Lung microvascular endothelial cell (primary cell): ENCODE data around the gene SRCAP. TPM values are rescaled to one million over a fixed set of nuclear protein-coding genes. Genes with fewer than 3 reads are reported as not detected.

Experiments used
- DNase-seq, 2 donors: peaks; one replicate each; pipeline versions ENCODE4 v3.0.0 to v3.0.0-alpha.2; 2010; ENCODE audit warnings: low read depth in 2 of 2
- total RNA-seq: library from RNA; depleted of rRNA; stranded (reverse); fragments of >200 nt; gene quantifications from 2 replicates; pipeline ENCODE4 v1.2.1, GENCODE V29; 2014

The SRCAP gene
- total RNA-seq, 1 donor from 2014 or later = 24.8 TPM

DNA sequence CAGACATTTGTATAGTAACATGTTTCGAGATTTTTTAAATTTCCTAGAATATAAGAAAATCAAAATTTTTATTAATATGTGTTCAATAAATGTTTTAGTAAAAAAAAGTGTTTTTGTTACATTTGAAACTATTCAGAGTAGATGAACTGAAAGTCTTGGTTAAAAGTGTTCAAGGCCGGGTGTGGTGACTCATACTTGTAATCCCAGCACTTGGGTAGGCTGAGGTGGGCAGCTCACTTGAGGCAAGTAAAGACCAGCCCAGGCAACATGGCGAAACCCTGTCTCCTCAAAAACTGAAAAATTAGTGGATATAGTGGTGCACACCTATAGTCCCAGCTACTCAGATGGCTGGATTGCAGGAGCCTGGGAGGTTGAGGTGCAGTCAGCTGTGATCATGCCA lies 32.4 kb downstream of the SRCAP start:
- DNase-seq = no peak

DNA sequence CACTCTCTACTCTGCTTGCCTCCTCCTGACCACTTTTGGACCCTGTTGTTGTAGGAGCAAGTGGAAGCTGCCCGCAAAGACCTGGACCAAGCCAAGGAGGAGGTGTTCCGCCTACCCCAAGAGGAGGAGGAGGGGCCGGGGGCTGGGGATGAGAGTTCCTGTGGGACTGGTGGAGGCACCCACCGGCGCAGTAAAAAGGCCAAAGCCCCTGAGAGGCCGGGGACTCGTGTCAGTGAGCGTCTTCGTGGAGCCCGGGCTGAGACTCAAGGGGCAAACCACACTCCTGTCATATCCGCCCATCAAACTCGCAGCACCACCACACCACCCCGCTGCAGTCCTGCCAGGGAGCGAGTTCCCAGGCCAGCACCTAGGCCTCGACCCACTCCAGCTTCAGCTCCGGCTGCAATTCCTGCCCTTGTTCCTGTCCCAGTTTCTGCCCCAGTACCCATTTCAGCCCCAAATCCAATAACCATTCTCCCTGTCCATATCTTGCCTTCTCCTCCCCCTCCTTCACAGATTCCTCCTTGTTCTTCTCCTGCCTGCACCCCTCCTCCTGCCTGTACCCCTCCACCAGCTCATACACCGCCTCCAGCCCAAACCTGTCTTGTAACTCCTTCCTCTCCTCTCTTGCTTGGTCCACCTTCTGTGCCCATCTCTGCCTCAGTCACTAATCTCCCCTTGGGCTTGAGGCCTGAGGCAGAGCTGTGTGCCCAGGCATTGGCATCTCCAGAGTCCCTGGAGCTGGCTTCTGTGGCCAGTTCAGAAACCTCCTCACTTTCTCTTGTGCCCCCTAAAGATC lies 38.2 kb downstream of the SRCAP start:
- no peak for DNase-seq

DNA sequence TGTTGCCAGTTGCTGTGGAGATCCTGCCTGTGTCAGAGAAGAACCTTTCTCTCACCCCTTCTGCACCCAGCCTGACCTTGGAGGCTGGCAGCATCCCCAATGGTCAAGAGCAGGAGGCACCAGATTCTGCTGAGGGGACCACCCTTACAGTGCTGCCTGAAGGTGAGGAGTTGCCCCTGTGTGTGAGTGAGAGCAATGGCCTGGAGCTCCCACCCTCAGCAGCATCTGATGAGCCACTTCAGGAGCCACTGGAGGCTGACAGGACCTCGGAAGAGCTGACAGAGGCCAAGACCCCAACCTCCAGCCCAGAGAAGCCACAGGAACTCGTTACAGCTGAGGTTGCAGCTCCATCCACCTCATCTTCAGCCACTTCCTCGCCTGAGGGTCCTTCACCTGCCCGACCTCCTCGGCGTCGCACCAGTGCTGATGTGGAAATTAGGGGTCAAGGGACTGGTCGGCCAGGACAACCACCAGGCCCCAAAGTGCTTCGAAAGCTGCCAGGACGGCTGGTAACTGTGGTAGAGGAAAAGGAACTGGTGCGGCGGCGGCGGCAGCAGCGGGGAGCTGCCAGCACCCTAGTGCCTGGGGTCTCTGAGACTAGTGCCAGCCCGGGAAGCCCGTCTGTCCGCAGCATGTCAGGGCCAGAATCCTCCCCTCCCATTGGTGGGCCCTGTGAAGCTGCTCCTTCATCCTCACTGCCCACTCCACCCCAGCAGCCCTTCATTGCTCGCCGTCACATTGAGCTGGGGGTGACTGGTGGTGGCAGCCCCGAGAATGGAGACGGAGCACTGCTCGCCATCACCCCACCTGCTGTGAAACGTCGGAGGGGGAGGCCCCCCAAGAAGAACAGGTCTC lies 39.0 kb downstream of the SRCAP start:
- no peak for DNase-seq

DNA sequence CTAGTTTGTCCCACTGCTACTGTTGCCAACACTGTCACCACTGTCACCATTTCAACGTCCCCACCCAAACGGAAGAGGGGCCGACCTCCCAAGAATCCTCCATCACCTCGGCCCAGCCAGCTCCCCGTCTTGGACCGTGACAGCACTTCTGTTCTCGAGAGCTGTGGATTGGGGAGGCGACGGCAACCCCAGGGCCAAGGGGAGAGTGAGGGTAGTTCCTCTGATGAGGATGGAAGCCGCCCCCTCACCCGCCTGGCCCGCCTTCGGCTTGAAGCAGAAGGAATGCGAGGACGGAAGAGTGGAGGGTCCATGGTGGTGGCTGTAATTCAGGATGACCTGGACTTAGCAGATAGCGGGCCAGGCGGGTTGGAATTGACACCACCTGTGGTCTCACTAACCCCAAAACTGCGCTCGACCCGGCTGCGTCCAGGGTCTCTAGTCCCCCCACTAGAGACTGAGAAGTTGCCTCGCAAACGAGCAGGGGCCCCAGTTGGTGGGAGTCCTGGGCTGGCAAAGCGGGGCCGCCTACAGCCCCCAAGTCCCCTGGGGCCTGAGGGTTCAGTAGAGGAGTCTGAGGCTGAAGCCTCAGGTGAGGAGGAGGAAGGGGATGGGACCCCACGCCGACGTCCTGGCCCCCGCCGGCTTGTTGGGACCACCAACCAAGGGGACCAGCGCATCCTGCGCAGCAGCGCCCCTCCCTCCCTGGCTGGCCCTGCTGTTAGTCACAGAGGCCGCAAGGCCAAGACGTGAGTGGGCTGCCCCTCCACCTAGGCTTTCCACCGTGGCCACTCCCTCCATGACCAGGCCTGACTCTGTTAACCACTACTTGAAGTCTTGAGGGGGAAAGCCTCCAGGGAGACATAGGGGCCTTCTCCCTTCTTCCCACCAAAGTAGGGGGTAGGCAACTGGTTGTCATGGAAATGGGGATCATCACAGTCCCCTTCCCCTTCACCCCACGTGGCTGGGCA lies 40.3 kb downstream of the SRCAP start:
- no peak for DNase-seq

DNA sequence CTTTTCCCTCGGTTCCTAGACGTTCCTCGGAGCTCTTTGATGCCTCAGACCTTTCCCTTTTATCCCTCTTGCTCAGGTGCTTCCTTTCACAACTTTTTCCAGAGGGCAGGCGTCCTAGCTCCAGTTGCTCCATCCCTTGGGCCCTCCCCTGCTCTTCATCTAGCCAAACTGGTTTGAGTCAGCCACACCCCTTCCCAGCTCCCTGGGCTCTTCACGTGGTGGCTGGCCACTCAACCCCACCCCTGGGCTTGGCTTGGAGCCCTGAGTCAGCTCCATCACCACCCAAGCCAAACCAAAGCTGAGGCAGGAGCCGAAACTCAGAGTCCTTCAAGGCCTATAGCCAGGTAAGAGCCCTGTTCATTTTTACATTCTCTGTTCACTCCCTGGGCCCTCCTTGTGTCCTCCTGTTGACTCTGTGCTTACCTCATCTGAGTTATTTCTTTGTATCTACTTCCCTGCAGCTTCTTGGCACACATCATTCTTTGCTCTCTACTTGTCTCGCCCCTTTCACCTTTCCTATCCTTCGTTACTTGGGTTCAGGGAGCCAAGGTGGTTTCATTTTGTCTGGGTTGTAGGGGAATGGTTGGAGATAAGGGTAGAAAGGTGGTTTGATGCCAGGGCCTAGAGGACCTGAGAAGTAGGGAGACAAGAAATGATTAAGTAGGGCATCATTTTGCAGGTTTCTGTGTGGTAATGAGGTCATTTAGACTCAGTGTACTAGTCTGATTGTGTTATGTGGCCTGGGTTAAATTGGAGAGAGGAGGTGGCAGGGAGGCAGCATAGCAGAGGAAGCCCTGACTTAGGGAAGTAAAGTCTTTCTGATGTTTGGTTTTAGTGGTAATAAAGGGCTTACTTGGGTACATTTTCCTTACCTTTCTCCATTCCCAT lies 41.6 kb downstream of the SRCAP start:
- DNase-seq = peak in 1 of 2 donors; percentile 60

DNA sequence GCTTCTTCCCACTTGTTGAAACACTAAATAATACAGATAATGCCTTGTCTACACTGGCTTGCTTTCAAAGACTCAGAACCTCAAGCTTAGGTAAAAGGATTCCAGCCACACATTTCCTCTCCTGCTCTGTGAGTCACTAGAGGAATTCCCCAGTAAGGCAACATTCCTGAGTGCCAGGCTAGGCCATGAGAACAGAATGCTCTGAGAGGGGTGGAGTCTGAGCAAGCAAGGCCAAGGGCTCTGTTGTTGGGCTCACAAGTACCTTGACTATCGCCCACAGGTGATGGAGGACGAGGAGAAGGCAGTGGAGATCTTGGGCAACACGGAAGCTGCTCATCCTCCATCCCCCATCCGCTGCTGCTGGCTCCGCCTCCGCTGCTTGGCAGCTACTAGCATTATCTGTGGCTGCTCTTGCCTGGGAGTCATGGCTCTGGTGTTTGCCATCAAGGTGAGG lies 42.5 kb downstream of the SRCAP start:
- DNase-seq = peak; percentile 58 to 93

DNA sequence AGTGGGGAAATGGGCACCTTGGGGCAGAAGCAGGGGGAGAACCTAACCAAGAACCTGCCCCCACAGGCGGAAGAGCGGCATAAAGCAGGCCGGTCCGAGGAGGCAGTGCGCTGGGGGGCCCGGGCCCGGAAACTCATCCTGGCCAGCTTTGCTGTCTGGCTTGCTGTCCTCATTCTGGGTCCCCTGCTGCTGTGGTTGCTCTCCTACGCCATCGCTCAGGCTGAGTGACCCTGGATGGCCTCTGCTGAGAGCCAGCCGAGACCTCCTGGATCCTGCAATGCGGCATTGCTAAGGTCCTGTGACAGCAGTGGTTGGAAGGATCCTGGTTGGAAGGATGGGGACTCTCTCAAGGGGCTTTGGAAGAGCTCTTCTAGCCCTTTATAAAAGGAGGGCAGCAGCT lies 44.7 kb downstream of the SRCAP start:
- no peak for DNase-seq

- DNase-seq = no peak
Measured at GRCh38 chr16:30744183-30744582, 45.2 kb downstream of the SRCAP start.

DNA sequence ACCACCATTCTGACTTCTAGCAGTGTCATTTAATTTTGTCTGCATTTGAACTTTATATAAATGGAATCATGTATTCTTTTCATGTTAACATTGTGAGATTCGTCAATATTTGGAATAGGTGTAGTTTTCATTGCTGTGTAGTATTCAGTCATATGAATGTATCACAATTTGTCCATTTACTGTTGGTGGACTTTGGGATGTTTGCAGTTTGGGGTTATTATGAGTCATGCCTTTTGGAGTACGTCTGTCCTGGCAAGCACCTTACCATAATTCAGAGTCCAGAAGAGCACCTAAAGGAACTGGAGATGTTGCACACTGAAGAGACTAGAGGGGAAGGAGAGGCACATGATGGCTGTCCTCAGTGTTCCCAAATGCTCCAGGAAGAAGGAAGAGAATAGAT lies 46.1 kb downstream of the SRCAP start:
- no peak for DNase-seq

DNA sequence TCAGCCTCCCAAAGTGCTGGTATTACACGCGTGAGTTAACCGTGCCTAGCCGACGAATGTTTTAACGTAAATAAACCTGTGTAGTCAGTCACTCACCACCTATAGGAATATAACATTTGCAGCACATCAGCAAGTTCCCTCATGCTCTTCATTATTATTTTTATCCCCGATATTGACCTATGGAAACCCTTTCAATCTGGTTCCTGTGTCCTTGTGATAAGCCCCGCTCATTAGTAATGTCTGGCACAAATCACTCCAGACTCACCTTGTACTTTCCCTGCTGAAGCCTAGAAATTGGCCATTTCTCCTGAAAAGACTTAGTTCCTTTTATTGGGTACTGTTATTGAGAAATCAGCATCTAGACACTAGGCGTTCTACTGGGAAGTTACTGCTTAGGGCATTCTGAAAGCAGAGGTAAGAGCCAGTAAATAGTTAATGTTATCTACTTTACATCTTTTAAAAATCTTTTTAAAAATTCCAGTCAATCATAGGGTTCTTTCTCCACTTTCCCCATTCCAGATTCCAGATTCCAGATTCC lies 47.7 kb downstream of the SRCAP start:
- DNase-seq = peak in 1 of 2 donors; percentile 60

GRCh38 chr16:30747331-30747730 lies 48.4 kb downstream of the SRCAP start:
- DNase-seq = no peak

DNA sequence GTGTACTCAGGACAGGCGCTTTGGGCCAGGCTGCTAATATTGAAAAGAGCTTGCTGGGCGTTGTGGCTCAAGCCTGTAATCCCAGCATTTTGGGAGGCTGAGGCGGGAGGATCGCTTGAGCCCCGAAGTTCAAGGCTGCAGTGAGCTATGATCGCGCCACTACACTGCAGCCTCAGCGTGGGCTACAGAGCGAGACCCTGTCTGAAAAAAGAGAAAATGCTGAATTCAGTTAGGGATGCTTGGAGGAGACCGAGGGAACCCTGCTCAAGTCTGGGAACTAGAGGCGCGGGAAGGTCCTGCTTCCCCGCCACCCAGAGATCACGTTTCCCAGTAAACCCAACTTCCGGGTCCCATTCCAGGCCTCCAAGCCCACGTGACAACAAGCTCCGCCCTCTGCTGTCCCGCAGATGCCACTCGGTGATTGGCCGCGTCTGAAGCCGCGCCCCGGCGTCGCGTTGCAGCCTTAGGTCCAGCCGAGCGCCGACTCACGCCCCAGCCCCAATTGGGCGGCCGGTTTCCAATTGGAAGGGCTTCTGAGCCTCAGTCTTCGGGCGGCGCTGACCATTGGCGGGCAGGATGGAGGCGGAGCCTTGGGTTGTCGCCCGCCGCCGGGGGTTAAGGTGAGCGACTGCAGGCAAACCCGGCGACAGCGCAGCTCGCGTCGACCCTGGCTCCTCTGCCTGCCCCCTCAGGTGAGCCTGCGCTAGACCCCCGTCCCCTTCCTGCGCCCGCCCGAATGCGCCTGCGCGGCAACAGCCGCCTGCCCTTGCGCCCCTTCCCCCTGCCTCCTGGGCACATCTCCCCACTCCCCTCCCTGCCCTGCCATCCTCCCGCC lies 49.0 kb downstream of the SRCAP start, which contains the start of gene PHKG2:
Gene PHKG2 (plus strand): TSS at position 627 of the 835 bp plus-strand sequence. CDS start 396 bp downstream, outside the sequence.
- DNase-seq = peak; percentile 99

GRCh38 chr16:30748634-30749445 lies 49.9 kb downstream of the SRCAP start:
- peak; percentile 34 to 54 for DNase-seq

DNA sequence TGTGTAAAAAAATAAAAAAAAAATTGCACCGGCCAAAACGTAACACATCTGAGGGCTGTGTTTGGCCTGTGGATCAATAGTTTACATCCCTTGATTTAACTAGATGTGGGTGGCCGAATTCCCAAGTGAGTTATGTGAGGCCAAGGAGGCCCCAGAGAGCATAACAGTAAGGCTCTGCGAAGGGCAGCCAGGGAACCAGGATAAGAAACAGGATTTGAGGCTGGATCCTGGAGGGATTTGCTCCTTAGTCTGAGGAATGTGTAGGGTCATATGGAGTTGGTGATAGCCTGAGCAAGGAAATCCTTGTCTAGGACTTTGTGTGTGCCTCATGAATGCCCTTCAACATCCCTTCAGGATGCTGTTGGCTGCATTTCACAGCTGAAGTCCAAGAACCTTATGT lies 51.2 kb downstream of the SRCAP start:
- no peak for DNase-seq

DNA sequence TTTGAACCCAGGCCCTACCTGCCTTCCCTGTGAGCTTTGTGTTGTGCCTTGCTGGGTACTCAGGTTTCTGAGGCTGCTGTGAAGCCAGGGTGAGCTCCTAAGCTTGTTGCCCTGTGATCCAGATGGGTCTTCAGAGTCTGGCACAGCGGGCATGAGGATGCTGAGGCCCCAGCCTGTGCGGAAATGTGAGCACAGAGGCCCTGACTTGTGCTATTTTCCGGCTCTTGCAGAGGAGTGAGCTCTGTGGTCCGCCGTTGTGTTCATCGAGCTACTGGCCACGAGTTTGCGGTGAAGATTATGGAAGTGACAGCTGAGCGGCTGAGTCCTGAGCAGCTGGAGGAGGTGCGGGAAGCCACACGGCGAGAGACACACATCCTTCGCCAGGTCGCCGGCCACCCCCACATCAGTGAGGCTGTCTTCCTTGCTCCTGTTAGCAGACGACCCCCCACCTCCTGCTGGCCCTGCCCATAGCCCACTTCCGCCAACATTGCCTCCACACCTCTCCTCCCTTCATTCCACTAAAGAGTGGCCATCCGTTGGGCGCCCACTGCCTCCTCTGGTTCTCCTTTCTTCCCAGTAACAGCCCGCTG lies 52.0 kb downstream of the SRCAP start:
- DNase-seq = no peak

- DNase-seq = no peak
Measured at GRCh38 chr16:30753596-30753995, 54.6 kb downstream of the SRCAP start.

DNA sequence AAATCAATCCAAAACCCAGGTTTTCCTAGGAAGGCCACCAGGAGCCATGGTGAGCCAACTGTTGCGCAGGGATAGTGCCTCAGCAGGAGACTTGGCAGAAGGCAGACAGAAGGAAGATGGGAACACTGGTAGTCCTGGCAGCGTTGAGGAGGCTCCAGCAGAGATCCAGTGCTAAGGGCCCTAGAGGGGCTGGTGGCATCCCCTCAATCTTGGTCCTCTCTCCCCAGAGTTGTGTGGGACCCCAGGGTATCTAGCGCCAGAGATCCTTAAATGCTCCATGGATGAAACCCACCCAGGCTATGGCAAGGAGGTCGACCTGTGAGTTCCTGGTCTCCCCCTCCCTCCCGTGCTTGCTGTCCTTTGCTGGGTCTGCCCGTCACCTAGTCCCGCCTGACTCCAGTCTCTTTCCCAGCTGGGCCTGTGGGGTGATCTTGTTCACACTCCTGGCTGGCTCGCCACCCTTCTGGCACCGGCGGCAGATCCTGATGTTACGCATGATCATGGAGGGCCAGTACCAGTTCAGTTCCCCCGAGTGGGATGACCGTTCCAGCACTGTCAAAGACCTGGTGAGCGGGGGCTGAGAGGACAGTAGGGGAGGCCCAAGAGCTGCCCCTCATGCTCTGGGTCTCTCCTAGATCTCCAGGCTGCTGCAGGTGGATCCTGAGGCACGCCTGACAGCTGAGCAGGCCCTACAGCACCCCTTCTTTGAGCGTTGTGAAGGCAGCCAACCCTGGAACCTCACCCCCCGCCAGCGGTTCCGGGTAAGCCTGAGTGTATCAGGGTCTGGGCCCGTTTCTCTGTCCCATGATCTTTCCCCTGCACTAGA lies 57.2 kb downstream of the SRCAP start:
- no peak for DNase-seq
